ENCODE data around the gene ZPBP2.
"Not testable (repeated sequence)": the region's sequence is repeated elsewhere in the genome, so short reads cannot be mapped to it uniquely, and the experiment has no call there.

GRCh38 chr17:39886102-39886501 lies 18.1 kb downstream of the ZPBP2 start:
- TF ChIP-seq CTCF, POLR2A (IDR thresholded peaks at IDR 0.05): not testable (repeated sequence)
